DMS114 treated with DMSO at 0.1 percent for 48 hours (cell line): ENCODE data around the gene GLIPR1L2.
"Not testable (repeated sequence)": the region's sequence is repeated elsewhere in the genome, so short reads cannot be mapped to it uniquely, and the experiment has no call there.

Source experiments
- DNase-seq: peaks from one replicate; lab custom pipeline; 2025; ENCODE audit not compliant: unreplicated experiment; lab: John Stamatoyannopoulos, UW

Gene GLIPR1L2

GRCh38 chr12:75390899-75391538 lies at the start of gene GLIPR1L2:
Gene GLIPR1L2, plus strand, starts transcription at chr12:75391089. Its CDS starts 28 bp downstream, at chr12:75391117.
- DNase-seq = peak; percentile 92

- no peak for DNase-seq
Measured at GRCh38 chr12:75341873-75342272, 49.0 kb upstream of the GLIPR1L2 start.

- no peak for DNase-seq
Measured at GRCh38 chr12:75345531-75345930, 45.4 kb upstream of the GLIPR1L2 start.

GRCh38 chr12:75346215-75346614 lies 44.7 kb upstream of the GLIPR1L2 start:
- DNase-seq = not testable (repeated sequence)

GRCh38 chr12:75349946-75350345 lies 40.9 kb upstream of the GLIPR1L2 start:
- no peak for DNase-seq

GRCh38 chr12:75350413-75350812 lies 40.5 kb upstream of the GLIPR1L2 start:
- no peak for DNase-seq

GRCh38 chr12:75354011-75354410 lies 36.9 kb upstream of the GLIPR1L2 start:
- no peak for DNase-seq

- DNase-seq = no peak
Measured at GRCh38 chr12:75360920-75361319, 30.0 kb upstream of the GLIPR1L2 start.

- no peak for DNase-seq
Measured at GRCh38 chr12:75361408-75361807, 29.5 kb upstream of the GLIPR1L2 start.

GRCh38 chr12:75364919-75365318 lies 26.0 kb upstream of the GLIPR1L2 start:
- DNase-seq = no peak

GRCh38 chr12:75366629-75367028 lies 24.3 kb upstream of the GLIPR1L2 start:
- DNase-seq = no peak

- no peak for DNase-seq
Measured at GRCh38 chr12:75374971-75375370, 15.9 kb upstream of the GLIPR1L2 start.

GRCh38 chr12:75378354-75378753 lies 12.5 kb upstream of the GLIPR1L2 start:
- no peak for DNase-seq

- no peak for DNase-seq
Measured at GRCh38 chr12:75389061-75389460, 1.8 kb upstream of the GLIPR1L2 start.

- DNase-seq = no peak
Measured at GRCh38 chr12:75389706-75390105, 1.2 kb upstream of the GLIPR1L2 start.

GRCh38 chr12:75390156-75390898 lies 562 bp upstream of the GLIPR1L2 start:
- DNase-seq = no peak

GRCh38 chr12:75404231-75404630 lies 13.3 kb downstream of the GLIPR1L2 start:
- DNase-seq = no peak

GRCh38 chr12:75407683-75408082 lies 16.8 kb downstream of the GLIPR1L2 start:
- no peak for DNase-seq

GRCh38 chr12:75409830-75410229 lies 18.9 kb downstream of the GLIPR1L2 start:
- DNase-seq = no peak

GRCh38 chr12:75414671-75415070 lies 23.8 kb downstream of the GLIPR1L2 start:
- DNase-seq = no peak

- DNase-seq = no peak
Measured at GRCh38 chr12:75419841-75420240, 29.0 kb downstream of the GLIPR1L2 start.

- DNase-seq = no peak
Measured at GRCh38 chr12:75427491-75427890, 36.6 kb downstream of the GLIPR1L2 start.

GRCh38 chr12:75428767-75429166 lies 37.9 kb downstream of the GLIPR1L2 start:
- DNase-seq = no peak
